22Rv1 (cell line): ENCODE data around the gene CRYBG2.

Experiments
- ZFX ChIP-seq: fragments of 450-650 bp; IDR thresholded peaks from 2 replicates; pipeline ENCODE4 v1.6.1; 2017; ENCODE audit warnings: antibody characterized with exemption, borderline replicate concordance
- TF ChIP-seq, protein P1 (sequence below): fragments of 450-650 bp; IDR thresholded peaks from 2 replicates; pipeline ENCODE4 v1.5.1; 2017; ENCODE audit warnings: mild to moderate bottlenecking

DNA sequence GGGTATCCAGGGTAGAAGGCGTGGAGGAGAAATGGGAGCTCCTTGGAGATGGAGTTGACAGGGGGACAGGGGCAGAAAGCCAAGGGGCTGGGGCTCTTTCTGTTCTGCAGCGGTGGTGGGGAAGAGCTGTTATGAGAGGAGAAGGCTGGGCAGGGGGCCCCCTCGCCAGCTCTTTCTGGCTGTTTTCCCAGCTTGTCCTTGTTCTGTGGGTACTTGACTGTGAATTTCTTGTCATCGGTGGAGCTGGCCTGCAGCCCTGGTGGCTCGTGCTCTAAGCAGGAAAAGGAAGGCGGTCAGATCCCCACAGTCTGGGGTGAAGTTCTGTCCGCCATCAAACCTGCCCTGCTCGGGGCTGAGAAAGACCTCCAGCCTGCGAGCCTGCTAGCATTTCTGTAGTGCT is 11.0 kb upstream of the CRYBG2 start:
- TF ChIP-seq, protein P1, sequence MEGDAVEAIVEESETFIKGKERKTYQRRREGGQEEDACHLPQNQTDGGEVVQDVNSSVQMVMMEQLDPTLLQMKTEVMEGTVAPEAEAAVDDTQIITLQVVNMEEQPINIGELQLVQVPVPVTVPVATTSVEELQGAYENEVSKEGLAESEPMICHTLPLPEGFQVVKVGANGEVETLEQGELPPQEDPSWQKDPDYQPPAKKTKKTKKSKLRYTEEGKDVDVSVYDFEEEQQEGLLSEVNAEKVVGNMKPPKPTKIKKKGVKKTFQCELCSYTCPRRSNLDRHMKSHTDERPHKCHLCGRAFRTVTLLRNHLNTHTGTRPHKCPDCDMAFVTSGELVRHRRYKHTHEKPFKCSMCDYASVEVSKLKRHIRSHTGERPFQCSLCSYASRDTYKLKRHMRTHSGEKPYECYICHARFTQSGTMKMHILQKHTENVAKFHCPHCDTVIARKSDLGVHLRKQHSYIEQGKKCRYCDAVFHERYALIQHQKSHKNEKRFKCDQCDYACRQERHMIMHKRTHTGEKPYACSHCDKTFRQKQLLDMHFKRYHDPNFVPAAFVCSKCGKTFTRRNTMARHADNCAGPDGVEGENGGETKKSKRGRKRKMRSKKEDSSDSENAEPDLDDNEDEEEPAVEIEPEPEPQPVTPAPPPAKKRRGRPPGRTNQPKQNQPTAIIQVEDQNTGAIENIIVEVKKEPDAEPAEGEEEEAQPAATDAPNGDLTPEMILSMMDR = no peak
- TF ChIP-seq ZFX = no peak
